OCI-LY1 (cell line): ENCODE data around the gene LIN9.

Source experiments
- EZH2 ChIP-seq: fragments of 200-600 bp; sonication (generic), shearing (Covaris generic); IDR thresholded peaks from 2 replicates; pipeline ENCODE4 v1.8.0; 2017; ENCODE audit warnings: borderline replicate concordance, mixed run types, mild to moderate bottlenecking, antibody characterized with exemption, low read length, moderate library complexity, mixed read lengths
- TF ChIP-seq, protein P1 (sequence below): fragments of 200-600 bp; sonication (generic), shearing (Covaris generic); IDR thresholded peaks from 2 replicates; pipeline ENCODE4 v1.5.1; 2017; ENCODE audit warnings: mild to moderate bottlenecking, antibody characterized with exemption, low read length, moderate library complexity, mixed read lengths

DNA sequence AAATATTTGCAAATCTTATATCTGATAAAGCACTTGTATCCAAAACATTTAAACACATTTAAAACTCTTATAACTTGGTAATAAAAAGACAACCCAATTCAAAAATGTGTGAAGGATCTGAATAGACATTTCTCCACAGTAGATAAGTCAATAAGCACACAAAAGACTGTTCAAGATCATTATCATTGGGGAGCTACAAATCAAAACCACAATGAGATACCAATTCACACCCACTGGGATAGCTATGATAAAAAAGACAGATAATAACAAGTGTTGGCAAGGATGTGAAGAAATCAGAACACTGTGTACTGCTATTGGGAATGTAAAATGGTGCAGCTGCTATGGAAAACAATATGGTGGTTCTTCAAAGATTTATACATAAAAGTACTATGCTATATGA, 5.1 kb upstream of the LIN9 start:
- TF ChIP-seq, protein P1, sequence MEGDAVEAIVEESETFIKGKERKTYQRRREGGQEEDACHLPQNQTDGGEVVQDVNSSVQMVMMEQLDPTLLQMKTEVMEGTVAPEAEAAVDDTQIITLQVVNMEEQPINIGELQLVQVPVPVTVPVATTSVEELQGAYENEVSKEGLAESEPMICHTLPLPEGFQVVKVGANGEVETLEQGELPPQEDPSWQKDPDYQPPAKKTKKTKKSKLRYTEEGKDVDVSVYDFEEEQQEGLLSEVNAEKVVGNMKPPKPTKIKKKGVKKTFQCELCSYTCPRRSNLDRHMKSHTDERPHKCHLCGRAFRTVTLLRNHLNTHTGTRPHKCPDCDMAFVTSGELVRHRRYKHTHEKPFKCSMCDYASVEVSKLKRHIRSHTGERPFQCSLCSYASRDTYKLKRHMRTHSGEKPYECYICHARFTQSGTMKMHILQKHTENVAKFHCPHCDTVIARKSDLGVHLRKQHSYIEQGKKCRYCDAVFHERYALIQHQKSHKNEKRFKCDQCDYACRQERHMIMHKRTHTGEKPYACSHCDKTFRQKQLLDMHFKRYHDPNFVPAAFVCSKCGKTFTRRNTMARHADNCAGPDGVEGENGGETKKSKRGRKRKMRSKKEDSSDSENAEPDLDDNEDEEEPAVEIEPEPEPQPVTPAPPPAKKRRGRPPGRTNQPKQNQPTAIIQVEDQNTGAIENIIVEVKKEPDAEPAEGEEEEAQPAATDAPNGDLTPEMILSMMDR, result no peak
- no peak for TF ChIP-seq EZH2
